Measurements from ENCODE around the gene PDE3A.

GRCh38 chr12:20383612-20384011 is 15.3 kb downstream of the PDE3A start:
- TF ChIP-seq CTCF (IDR thresholded peaks at IDR 0.05; ENCODE audit: poor library complexity) (no peak), EZH2 (IDR thresholded peaks at IDR 0.05; ENCODE audit: borderline replicate concordance) (no peak), EZH2phosphoT487 (IDR thresholded peaks at IDR 0.05; ENCODE audit: low read depth, severe bottlenecking, unreplicated experiment) (no peak)

Measured in hepatocyte (in vitro differentiated cells).